Measurements from ENCODE around the gene FTO.
"Not testable (repeated sequence)": the region's sequence is repeated elsewhere in the genome, so short reads cannot be mapped to it uniquely, and the experiment has no call there.

FTO gene

GRCh38 chr16:53840456-53840855, 136.5 kb downstream of the FTO start:
- no peak overlapping the region for H3K4me3 ChIP-seq (ENCODE audit: low read depth, low read length)
- no peak for TF ChIP-seq CTCF (IDR thresholded peaks at IDR 0.05; ENCODE audit: low read depth, low read length, missing control alignments)
- DNase-seq (ENCODE audit: low read depth) = no peak

GRCh38 chr16:53841884-53842283, 137.9 kb downstream of the FTO start:
- no peak for DNase-seq (ENCODE audit: low read depth)
- TF ChIP-seq CTCF (IDR thresholded peaks at IDR 0.05; ENCODE audit: low read depth, low read length, missing control alignments) = no peak
- H3K4me3 ChIP-seq (ENCODE audit: low read depth, low read length) = no peak overlapping the region

- no peak for TF ChIP-seq CTCF (IDR thresholded peaks at IDR 0.05; ENCODE audit: low read depth, low read length, missing control alignments)
- no peak for DNase-seq (ENCODE audit: low read depth)
- no peak overlapping the region for H3K4me3 ChIP-seq (ENCODE audit: low read depth, low read length)
Measured at GRCh38 chr16:53843084-53843483, 139.1 kb downstream of the FTO start.

GRCh38 chr16:53844804-53845203, 140.8 kb downstream of the FTO start:
- no peak for TF ChIP-seq CTCF (IDR thresholded peaks at IDR 0.05; ENCODE audit: low read depth, low read length, missing control alignments)
- no peak for DNase-seq (ENCODE audit: low read depth)
- no peak overlapping the region for H3K4me3 ChIP-seq (ENCODE audit: low read depth, low read length)

- H3K4me3 ChIP-seq (ENCODE audit: low read depth, low read length); DNase-seq (ENCODE audit: low read depth): not testable (repeated sequence)
Measured at GRCh38 chr16:53846549-53846948, 142.6 kb downstream of the FTO start.

GRCh38 chr16:53846971-53847370, 143.0 kb downstream of the FTO start:
- no peak for TF ChIP-seq CTCF (IDR thresholded peaks at IDR 0.05; ENCODE audit: low read depth, low read length, missing control alignments)
- no peak for DNase-seq (ENCODE audit: low read depth)
- no peak overlapping the region for H3K4me3 ChIP-seq (ENCODE audit: low read depth, low read length)

- no peak for TF ChIP-seq CTCF (IDR thresholded peaks at IDR 0.05; ENCODE audit: low read depth, low read length, missing control alignments)
- DNase-seq (ENCODE audit: low read depth) = no peak
- no peak overlapping the region for H3K4me3 ChIP-seq (ENCODE audit: low read depth, low read length)
Measured at GRCh38 chr16:53848277-53848942, 144.5 kb downstream of the FTO start.
